Liver (tissue), 3 donors: ENCODE measurements around the gene PCNX2.

Source experiments
- CTCF ChIP-seq: fragments of 150-350 bp; IDR thresholded peaks from 2 replicates; pipeline ENCODE4 v1.5.1; 2017; ENCODE audit warnings: improper control_type of control experiment, low read depth, low read length; ENCODE audit not compliant: missing input control
- JUND ChIP-seq, 2 donors: IDR thresholded peaks; 2 replicates each; pipeline ENCODE4 v1.6.1; 2016; ENCODE audit warnings: antibody characterized with exemption in 2 of 2
- REST ChIP-seq: IDR thresholded peaks from 2 replicates; pipeline ENCODE4 v1.6.1; 2016; ENCODE audit warnings: antibody characterized with exemption, mild to moderate bottlenecking
- donor health status: healthy.
- donor health status: healthy.

- TF ChIP-seq CTCF (no peak), JUND (IDR thresholded peaks at IDR 0.05) (no peak), REST (no peak)
Observed at GRCh38 chr1:232983375-232983774, 312.1 kb downstream of the PCNX2 start.
